ENCODE measurements around the gene SPTBN1.

- TF ChIP-seq CTCF (conservative IDR thresholded peaks at IDR 0.05; ENCODE audit: low read length) (no peak), EZH2phosphoT487 (IDR thresholded peaks at IDR 0.05; ENCODE audit: borderline replicate concordance) (no peak)
Observed at GRCh38 chr2:54575379-54575888, 119.3 kb downstream of the SPTBN1 start.
